Esophagus muscularis mucosa (tissue), 4 donors: ENCODE measurements around the gene ROBO1. TPM values are rescaled to one million over a fixed set of nuclear protein-coding genes. Genes with fewer than 3 reads are reported as not detected.

ENCODE experiments used
- DNase-seq: peaks from one replicate; pipeline ENCODE4 v3.0.0-alpha.2; 2017; ENCODE audit errors: extremely low spot score
- H3K27ac ChIP-seq, 4 donors: fragments of 200-600 bp; sonication (generic); replicated peaks in 1 of 4; 1 replicate in 3 of 4; 2 replicates in 1 of 4; pipeline ENCODE4 v1.5.1; 2016 to 2019; ENCODE audit warnings: mild to moderate bottlenecking in 1 of 4
- H3K27me3 ChIP-seq, 4 donors: fragments of 200-600 bp; sonication (generic); one replicate each; pipeline versions ENCODE4 v1.5.1 to v1.6.0; 2016 to 2019
- H3K36me3 ChIP-seq, 4 donors: fragments of 200-600 bp; sonication (generic); one replicate each; pipeline ENCODE4 v1.5.1; 2016 to 2019
- H3K4me1 ChIP-seq, 4 donors: fragments of 200-600 bp; sonication (generic); one replicate each; pipeline ENCODE4 v1.5.1; 2016 to 2019
- H3K4me3 ChIP-seq, 4 donors: fragments of 200-600 bp; sonication (generic); 1 replicate in 2 of 4; 2 replicates in 2 of 4; pipeline ENCODE4 v1.5.1; 2016 to 2019; ENCODE audit warnings: mild to moderate bottlenecking in 4 of 4, moderate library complexity in 1 of 4
- H3K9me3 ChIP-seq, 4 donors: fragments of 200-600 bp; sonication (generic); 1 replicate in 3 of 4; 2 replicates in 1 of 4; pipeline ENCODE4 v1.5.1; 2016 to 2019
- EP300 ChIP-seq: sonication (generic); formaldehyde crosslinking; IDR thresholded peaks from one replicate; pipeline ENCODE4 v1.6.1; 2017; ENCODE audit warnings: antibody characterized with exemption
- POLR2A ChIP-seq: fragments of 450-650 bp; IDR thresholded peaks from one replicate; pipeline ENCODE4 v1.6.1; 2017; ENCODE audit warnings: antibody characterized with exemption, moderate library complexity, mild to moderate bottlenecking, low read depth
- POLR2AphosphoS5 ChIP-seq, 2 donors: sonication (generic); formaldehyde crosslinking; IDR thresholded peaks; one replicate each; pipeline ENCODE4 v1.6.1; 2017; ENCODE audit warnings: antibody characterized with exemption in 2 of 2
- WGBS: methylation state at CpG from one replicate; pipeline ENCODE4 v1.1.5; 2018; 5-methylcytosine and 5-hydroxymethylcytosine counted together
- intact Hi-C: fragments of 100-400 bp; cut with DNase I; formaldehyde crosslinking; loops from one replicate; pipeline ENCODE4 v1.15.1; 2023
- total RNA-seq, 4 donors: library from RNA; depleted of rRNA; stranded (reverse); fragments of >200 nt; gene quantifications; one replicate each; pipeline versions ENCODE4 v1.1.0 to v1.2.1, GENCODE V29; 2016
- TF ChIP-seq, protein P1 (sequence below), 3 experiments: fragments of 200-600 bp in 2 of 3; fragments of 450-650 bp in 1 of 3; sonication (generic) in 2 of 3; IDR thresholded peaks; one replicate each; pipeline ENCODE4 v1.5.1; 2017 to 2019; ENCODE audit warnings: antibody characterized with exemption in 3 of 3, mild to moderate bottlenecking in 2 of 3, moderate library complexity in 1 of 3

ROBO1 gene
- total RNA-seq, 4 donors from 2014 or later, result 9.6 to 14.2 (median 12.6) TPM

DNA sequence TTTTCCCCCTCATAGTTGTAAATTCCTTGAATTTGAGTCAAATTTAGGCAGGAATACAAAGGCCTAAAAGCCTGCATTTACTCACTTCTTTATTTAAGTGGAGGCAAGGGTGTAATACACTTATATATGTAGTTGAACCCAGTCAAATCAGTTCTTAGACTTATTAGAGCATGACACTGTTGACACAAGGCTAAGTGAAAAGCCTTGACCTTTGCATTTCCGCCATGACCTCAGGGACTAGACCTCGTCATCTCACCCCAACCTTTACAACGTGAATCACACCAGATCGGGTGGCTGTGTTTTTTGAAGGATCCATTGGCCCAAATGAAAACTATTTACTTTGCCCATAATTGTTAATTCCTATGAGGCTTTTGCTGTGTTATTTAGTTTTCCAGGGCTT is 774.4 kb downstream of the ROBO1 start:
- no peaks in the 10 kb centered on the region for H3K4me1 ChIP-seq
- H3K36me3 ChIP-seq, result no peaks in the 10 kb centered on the region
- intact Hi-C loops, result no loop called here
- H3K27me3 ChIP-seq, result no peaks in the 10 kb centered on the region
- H3K27ac ChIP-seq, result no peak overlapping the region
- peaks cover 0 to 16% (median 8%) of the 10 kb centered on the region in 4 donors for H3K9me3 ChIP-seq
- DNase-seq, result no peak
- TF ChIP-seq POLR2AphosphoS5 (IDR thresholded peaks at IDR 0.05) (no peak), EP300 (no peak), POLR2A (no peak)
- TF ChIP-seq, protein P1, sequence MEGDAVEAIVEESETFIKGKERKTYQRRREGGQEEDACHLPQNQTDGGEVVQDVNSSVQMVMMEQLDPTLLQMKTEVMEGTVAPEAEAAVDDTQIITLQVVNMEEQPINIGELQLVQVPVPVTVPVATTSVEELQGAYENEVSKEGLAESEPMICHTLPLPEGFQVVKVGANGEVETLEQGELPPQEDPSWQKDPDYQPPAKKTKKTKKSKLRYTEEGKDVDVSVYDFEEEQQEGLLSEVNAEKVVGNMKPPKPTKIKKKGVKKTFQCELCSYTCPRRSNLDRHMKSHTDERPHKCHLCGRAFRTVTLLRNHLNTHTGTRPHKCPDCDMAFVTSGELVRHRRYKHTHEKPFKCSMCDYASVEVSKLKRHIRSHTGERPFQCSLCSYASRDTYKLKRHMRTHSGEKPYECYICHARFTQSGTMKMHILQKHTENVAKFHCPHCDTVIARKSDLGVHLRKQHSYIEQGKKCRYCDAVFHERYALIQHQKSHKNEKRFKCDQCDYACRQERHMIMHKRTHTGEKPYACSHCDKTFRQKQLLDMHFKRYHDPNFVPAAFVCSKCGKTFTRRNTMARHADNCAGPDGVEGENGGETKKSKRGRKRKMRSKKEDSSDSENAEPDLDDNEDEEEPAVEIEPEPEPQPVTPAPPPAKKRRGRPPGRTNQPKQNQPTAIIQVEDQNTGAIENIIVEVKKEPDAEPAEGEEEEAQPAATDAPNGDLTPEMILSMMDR (IDR thresholded peaks at IDR 0.05), result no peak
- no peak overlapping the region for H3K4me3 ChIP-seq
- 89% methylated on average over 4 of the region's 4 CpGs for WGBS

DNA sequence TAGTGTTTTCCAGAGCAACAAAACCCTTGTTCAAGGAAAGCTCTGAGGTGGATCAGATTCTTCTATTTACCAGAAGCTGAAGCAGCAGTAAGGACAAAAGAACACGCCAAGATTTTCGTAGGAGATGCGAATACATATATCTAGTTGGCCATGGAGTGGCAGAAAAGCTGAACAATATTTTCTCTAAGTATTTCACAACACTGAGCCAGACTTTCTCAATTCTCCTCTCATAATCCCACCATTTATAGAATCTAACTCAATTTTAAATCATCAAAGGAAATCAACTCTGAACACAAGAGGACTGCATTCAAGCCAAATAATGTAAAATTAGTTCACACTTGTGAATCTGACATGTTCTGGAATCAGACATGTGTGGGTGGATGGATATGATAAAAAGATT is 775.0 kb downstream of the ROBO1 start:
- peaks cover 0 to 16% (median 8%) of the 10 kb centered on the region in 4 donors for H3K9me3 ChIP-seq
- 96% methylated on average over 3 of the region's 3 CpGs for WGBS
- H3K27ac ChIP-seq, result no peak overlapping the region
- no peak for DNase-seq
- H3K27me3 ChIP-seq, result no peaks in the 10 kb centered on the region
- no peaks in the 10 kb centered on the region for H3K4me1 ChIP-seq
- no peaks in the 10 kb centered on the region for H3K36me3 ChIP-seq
- TF ChIP-seq, protein P1 (IDR thresholded peaks at IDR 0.05), result no peak
- no peak for TF ChIP-seq POLR2A
- no peak for TF ChIP-seq EP300
- no peak for TF ChIP-seq POLR2AphosphoS5 (IDR thresholded peaks at IDR 0.05)
- intact Hi-C loops, result no loop called here
- no peak overlapping the region for H3K4me3 ChIP-seq

DNA sequence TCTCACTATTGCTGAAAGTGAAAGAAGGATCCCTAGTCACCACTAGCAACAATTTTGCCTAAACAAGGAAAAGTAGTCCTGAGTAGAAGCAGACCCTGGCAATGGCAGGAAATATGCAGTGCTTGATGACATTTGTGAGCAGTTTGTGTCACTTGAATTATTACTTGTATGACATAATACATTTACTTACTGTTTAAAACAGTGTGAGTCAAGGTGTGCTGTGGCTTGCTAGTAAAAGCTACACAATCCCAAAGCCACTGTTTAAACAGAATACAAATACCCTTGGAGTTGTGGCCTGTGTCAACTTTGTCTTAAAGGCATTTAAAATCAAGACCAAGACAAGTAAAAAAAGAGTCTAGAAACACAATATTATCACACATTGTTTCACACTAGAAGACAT is 775.4 kb downstream of the ROBO1 start:
- Histone ChIP-seq H3K4me1 (no peaks in the 10 kb centered on the region), H3K4me3 (no peak overlapping the region), H3K9me3 (peaks cover 0 to 16% (median 8%) of the 10 kb centered on the region in 4 donors), H3K36me3 (no peaks in the 10 kb centered on the region), H3K27ac (no peak overlapping the region), H3K27me3 (no peaks in the 10 kb centered on the region)
- intact Hi-C loops, result no loop called here
- TF ChIP-seq POLR2A, result no peak
- no peak for TF ChIP-seq POLR2AphosphoS5 (IDR thresholded peaks at IDR 0.05)
- no peak for TF ChIP-seq EP300
- TF ChIP-seq, protein P1 (IDR thresholded peaks at IDR 0.05), result no peak
- no peak for DNase-seq

DNA sequence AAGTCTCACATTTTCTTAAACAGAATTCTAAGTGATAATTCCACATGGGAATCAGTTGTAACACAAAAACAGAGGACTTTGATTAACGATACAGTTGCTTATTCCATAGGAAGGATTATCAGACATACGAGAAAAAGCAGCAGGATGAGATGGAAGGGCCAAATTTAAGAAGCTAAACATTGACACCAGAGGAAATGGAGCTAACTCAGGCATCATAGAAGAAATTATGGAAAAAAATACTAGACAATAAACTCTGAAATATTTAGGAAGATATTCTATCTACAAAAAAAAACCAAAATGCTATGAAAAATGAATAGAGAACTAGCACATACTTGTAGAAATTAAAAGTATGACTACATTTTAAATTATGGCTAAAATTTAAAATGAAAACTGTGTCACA is 776.1 kb downstream of the ROBO1 start:
- Histone ChIP-seq H3K4me1 (no peaks in the 10 kb centered on the region), H3K36me3 (no peaks in the 10 kb centered on the region)
- TF ChIP-seq, protein P1 (IDR thresholded peaks at IDR 0.05), result no peak
- TF ChIP-seq POLR2A (no peak), POLR2AphosphoS5 (IDR thresholded peaks at IDR 0.05) (no peak), EP300 (no peak)

DNA sequence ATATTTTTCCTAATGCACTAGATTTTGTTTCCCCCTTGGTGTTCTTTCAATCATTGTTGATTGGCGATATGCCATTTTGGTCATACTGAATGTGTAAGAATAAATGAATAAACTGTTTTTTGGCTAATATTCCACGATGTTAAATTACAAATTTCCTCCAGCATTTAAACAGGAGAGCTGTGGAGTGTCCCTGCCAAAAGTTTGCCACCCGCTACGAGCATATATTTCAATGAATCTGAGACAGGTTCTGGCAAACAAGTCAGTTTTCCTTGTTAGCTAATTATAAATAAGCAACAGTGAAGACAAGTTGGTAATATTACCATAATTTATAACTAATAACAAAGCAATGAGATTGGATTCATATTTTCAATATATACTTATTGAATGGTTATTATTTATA is 777.6 kb downstream of the ROBO1 start:
- intact Hi-C loops, result no loop called here
- 88% methylated on average over 4 of the region's 4 CpGs for WGBS
- Histone ChIP-seq H3K36me3 (no peaks in the 10 kb centered on the region), H3K9me3 (peaks cover 0 to 16% (median 8%) of the 10 kb centered on the region in 4 donors), H3K4me3 (no peak overlapping the region), H3K27me3 (no peaks in the 10 kb centered on the region), H3K27ac (no peak overlapping the region), H3K4me1 (no peaks in the 10 kb centered on the region)
- no peak for DNase-seq
- TF ChIP-seq POLR2AphosphoS5 (IDR thresholded peaks at IDR 0.05) (no peak), EP300 (no peak), POLR2A (no peak)
- TF ChIP-seq, protein P1 (IDR thresholded peaks at IDR 0.05), result no peak

More for the DNA sequence above, 776.1 kb downstream of the ROBO1 start:
- peaks cover 0 to 16% (median 8%) of the 10 kb centered on the region in 4 donors for H3K9me3 ChIP-seq
- H3K27me3 ChIP-seq, result no peaks in the 10 kb centered on the region
- no peak overlapping the region for H3K4me3 ChIP-seq
- no peak for DNase-seq
- intact Hi-C loops, result no loop called here
- 95% methylated on average over 2 of the region's 2 CpGs for WGBS
- H3K27ac ChIP-seq, result no peak overlapping the region
